Neural cell (in vitro differentiated cells): ENCODE measurements around the gene IL21R.

Experiments
- CTCF ChIP-seq: fragments of 450-650 bp; IDR thresholded peaks from 2 replicates; pipeline ENCODE4 v1.5.1; 2014; ENCODE audit warnings: antibody characterized with exemption, mild to moderate bottlenecking, moderate library complexity; ENCODE audit not compliant: poor library complexity, severe bottlenecking
- POLR2AphosphoS5 ChIP-seq: IDR thresholded peaks from 2 replicates; pipeline ENCODE4 v1.6.1; 2012
- RAD21 ChIP-seq: fragments of 450-650 bp; conservative IDR thresholded peaks from 2 replicates; pipeline ENCODE4 v1.6.1; 2014; ENCODE audit warnings: antibody characterized with exemption, mild to moderate bottlenecking, moderate library complexity
- REST ChIP-seq: IDR thresholded peaks from 2 replicates; pipeline ENCODE4 v1.6.1; 2012; ENCODE audit warnings: borderline replicate concordance

- TF ChIP-seq RAD21, result no peak
- no peak for TF ChIP-seq CTCF
- no peak for TF ChIP-seq POLR2AphosphoS5
- no peak for TF ChIP-seq REST
These were observed 40.0 kb upstream of the IL21R start for GRCh38 chr16:27361987-27362386.
